BE2C (cell line): ENCODE data around the gene MED23.

Experiments
- DNase-seq: peaks from one replicate; pipeline ENCODE4 v3.0.0-alpha.2; 2020
- H3K27me3 ChIP-seq: fragments of 250-450 bp; sonication (Bioruptor Pico); 2 replicates; pipeline ENCODE4 v1.5.1; 2020; ENCODE audit warnings: mild to moderate bottlenecking
- H3K36me3 ChIP-seq: fragments of 250-450 bp; sonication (Bioruptor Pico); 2 replicates; pipeline ENCODE4 v1.5.1; 2020; ENCODE audit warnings: mild to moderate bottlenecking
- H3K4me1 ChIP-seq: fragments of 250-450 bp; sonication (Bioruptor Pico); 2 replicates; pipeline ENCODE4 v1.5.1; 2020
- H3K4me3 ChIP-seq: 2 replicates; pipeline ENCODE4 v1.5.1; 2011; ENCODE audit warnings: low read depth, low read length
- H3K9me3 ChIP-seq: fragments of 250-450 bp; sonication (Bioruptor Pico); 2 replicates; pipeline ENCODE4 v1.5.1; 2020
- TF ChIP-seq, protein P1 (sequence below): IDR thresholded peaks from 2 replicates; pipeline ENCODE4 v1.5.1; 2012; ENCODE audit warnings: mild to moderate bottlenecking, low read depth, low read length

The MED23 gene

GRCh38 chr6:131628726-131629125 is 684 bp upstream of the MED23 start:
- no peaks in the 10 kb centered on the region for H3K9me3 ChIP-seq
- no peaks in the 10 kb centered on the region for H3K27me3 ChIP-seq
- TF ChIP-seq, protein P1, sequence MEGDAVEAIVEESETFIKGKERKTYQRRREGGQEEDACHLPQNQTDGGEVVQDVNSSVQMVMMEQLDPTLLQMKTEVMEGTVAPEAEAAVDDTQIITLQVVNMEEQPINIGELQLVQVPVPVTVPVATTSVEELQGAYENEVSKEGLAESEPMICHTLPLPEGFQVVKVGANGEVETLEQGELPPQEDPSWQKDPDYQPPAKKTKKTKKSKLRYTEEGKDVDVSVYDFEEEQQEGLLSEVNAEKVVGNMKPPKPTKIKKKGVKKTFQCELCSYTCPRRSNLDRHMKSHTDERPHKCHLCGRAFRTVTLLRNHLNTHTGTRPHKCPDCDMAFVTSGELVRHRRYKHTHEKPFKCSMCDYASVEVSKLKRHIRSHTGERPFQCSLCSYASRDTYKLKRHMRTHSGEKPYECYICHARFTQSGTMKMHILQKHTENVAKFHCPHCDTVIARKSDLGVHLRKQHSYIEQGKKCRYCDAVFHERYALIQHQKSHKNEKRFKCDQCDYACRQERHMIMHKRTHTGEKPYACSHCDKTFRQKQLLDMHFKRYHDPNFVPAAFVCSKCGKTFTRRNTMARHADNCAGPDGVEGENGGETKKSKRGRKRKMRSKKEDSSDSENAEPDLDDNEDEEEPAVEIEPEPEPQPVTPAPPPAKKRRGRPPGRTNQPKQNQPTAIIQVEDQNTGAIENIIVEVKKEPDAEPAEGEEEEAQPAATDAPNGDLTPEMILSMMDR, result no peak
- peak overlapping the region; percentile 85 for H3K4me3 ChIP-seq
- no peaks in the 10 kb centered on the region for H3K4me1 ChIP-seq
- DNase-seq, result no peak
- H3K36me3 ChIP-seq, result no peaks in the 10 kb centered on the region

DNA sequence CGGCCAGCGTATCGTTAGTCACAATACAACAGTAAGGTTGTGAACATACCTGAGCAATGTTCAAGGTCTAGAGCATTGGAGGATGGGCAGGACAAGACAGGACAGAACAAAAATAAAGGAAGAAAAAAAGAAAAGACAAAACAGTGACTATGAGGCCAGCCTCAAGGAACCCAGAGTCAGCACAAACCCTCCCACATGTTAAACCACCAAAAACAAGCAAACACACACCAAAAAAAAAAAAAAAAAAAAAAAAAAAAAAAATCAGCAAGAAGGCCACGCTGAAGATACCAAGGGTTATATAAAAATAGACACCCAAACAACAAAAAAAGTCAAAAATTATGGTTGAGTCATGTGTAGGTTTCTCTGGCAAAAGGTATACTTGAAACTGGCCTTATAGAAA is 12.8 kb downstream of the MED23 start:
- DNase-seq, result no peak
- Histone ChIP-seq H3K9me3 (no peaks in the 10 kb centered on the region), H3K27me3 (no peaks in the 10 kb centered on the region), H3K36me3 (peaks cover 35% of the 10 kb centered on the region), H3K4me1 (no peaks in the 10 kb centered on the region), H3K4me3 (no peak overlapping the region)
- TF ChIP-seq, protein P1, result no peak

- peaks cover 19% of the 10 kb centered on the region for H3K36me3 ChIP-seq
- TF ChIP-seq, protein P1, result no peak
- H3K9me3 ChIP-seq, result no peaks in the 10 kb centered on the region
- no peaks in the 10 kb centered on the region for H3K27me3 ChIP-seq
- DNase-seq, result no peak
- H3K4me1 ChIP-seq, result no peaks in the 10 kb centered on the region
- no peak overlapping the region for H3K4me3 ChIP-seq
Measured at GRCh38 chr6:131613296-131613925, 14.6 kb downstream of the MED23 start.

GRCh38 chr6:131602781-131603312 is 25.2 kb downstream of the MED23 start:
- TF ChIP-seq, protein P1, result no peak
- no peaks in the 10 kb centered on the region for H3K27me3 ChIP-seq
- peaks cover 48% of the 10 kb centered on the region for H3K36me3 ChIP-seq
- no peak overlapping the region for H3K4me3 ChIP-seq
- no peaks in the 10 kb centered on the region for H3K4me1 ChIP-seq
- H3K9me3 ChIP-seq, result no peaks in the 10 kb centered on the region
- no peak for DNase-seq

- TF ChIP-seq, protein P1, result no peak
- no peak for DNase-seq
- Histone ChIP-seq H3K4me3 (no peak overlapping the region), H3K4me1 (no peaks in the 10 kb centered on the region), H3K9me3 (no peaks in the 10 kb centered on the region), H3K27me3 (no peaks in the 10 kb centered on the region), H3K36me3 (peaks cover 45% of the 10 kb centered on the region)
Measured at GRCh38 chr6:131600716-131601115, 27.3 kb downstream of the MED23 start.

DNA sequence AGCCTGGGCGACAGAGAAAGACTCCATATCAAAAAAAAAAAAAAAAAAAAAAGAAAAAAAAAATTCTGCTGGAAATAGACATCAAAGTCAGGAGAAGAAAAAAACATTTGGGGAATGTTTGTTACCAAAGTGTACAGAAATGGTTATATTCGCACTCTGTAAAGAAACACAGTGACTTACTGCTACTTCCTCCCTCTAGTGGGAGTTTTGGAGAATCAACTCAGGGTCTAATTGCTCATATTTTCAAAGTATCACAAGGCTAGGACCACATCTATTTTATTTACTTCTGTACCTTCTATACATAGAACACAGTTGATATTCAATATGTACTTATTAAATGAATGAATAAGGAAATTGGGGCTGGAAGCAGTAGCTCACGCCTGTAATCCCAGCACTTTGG is 30.6 kb downstream of the MED23 start:
- Histone ChIP-seq H3K4me1 (no peaks in the 10 kb centered on the region), H3K36me3 (peaks cover 54% of the 10 kb centered on the region), H3K4me3 (no peak overlapping the region), H3K9me3 (no peaks in the 10 kb centered on the region), H3K27me3 (no peaks in the 10 kb centered on the region)
- no peak for DNase-seq
- TF ChIP-seq, protein P1, result peak; percentile 42; the same call in 1 of the 2 replicates
